NCI-H2171 treated with DMSO at 0.1 percent for 48 hours (cell line): ENCODE measurements around the gene ERGIC1.
"Not testable (repeated sequence)": the region's sequence is repeated elsewhere in the genome, so short reads cannot be mapped to it uniquely, and the experiment has no call there.

Experiments
- DNase-seq: peaks from one replicate; lab custom pipeline; 2025; lab: John Stamatoyannopoulos, UW

ERGIC1 gene

DNA sequence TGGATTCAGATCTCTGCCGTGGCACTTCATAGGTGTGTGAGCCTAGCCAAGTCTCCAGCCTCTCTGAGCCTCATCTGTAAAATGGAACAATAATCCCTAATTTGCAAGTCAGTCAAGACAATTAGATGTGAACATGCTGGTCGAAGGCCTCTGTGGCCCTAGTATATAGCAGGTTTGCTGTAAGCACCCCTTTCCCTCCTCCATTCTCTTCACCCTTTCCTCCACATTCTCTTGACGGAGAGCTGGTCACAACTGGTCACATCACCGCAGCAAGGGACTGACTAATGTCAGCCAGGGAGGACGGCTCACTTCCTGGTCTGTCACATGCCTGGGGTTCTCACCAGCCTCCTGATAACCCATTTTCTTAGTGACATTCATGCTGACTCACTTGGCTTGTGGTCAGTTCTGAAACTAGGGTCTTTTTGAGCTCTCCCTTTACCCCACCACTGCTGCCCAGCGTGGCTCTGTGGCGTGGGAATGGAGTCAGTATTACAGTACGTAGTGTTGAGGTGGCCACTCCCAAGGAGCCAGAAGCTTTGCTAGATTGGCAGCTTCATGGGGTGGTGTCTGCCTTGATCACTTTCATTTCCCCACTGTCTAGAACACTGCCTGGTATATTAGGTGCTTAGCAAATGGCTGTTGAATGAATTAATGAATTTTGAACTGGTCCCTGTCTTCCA, 47.8 kb downstream of the ERGIC1 start:
- DNase-seq: no peak

DNA sequence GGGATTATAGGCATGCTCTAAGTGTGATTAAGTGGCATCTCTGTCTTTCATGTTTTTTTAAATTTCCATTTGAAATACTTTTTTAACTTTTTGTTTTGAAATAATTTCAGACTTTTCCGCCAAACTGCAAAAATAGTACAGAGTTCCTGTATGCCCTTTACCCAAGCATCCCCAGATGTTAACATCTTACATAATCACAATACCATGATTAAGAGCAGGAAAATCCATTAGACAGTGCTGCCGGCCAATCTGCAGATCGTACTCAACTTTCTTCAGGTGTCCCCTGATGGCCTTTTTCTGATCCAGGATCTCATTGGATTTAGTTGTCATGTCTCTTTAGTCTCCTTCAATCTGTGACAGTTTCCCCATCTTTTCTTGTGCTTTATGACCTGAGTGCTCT, 49.0 kb downstream of the ERGIC1 start:
- no peak for DNase-seq

DNA sequence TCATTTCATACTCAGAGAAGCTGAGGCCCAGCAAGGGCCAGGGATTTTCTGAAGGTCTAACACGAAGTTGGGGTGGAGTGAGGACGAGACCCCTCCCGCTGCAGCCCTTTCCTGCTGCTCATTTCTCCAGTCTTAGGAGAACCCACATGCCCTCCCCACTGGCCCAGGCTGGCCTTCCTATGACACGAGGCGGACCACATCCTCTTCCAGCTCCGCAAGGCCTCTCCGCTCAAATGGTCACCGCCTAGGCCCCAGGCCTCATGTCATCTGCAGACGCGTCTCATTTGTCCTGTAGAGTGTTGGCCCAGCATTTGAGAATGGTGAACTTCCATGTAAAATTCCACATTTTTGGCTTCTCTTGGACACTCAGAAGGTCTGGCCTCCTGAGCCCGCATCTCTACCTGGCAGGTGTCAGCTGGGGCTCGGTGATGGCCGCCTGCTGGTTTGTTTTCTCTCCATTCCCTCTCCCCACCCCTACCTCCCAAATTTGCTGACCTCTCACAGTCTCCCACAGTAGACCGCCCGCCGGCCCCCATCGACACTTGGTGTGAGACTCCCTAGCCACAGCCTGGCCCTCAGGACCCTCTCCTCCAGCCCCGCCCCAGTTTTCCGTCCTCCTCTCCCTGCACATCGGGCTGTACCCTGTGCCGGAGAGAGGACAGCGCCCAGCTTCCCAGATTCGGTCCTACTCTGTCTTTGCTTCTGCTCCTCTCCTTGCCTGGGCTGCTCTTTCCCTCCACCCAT, 51.7 kb downstream of the ERGIC1 start:
- no peak for DNase-seq

DNA sequence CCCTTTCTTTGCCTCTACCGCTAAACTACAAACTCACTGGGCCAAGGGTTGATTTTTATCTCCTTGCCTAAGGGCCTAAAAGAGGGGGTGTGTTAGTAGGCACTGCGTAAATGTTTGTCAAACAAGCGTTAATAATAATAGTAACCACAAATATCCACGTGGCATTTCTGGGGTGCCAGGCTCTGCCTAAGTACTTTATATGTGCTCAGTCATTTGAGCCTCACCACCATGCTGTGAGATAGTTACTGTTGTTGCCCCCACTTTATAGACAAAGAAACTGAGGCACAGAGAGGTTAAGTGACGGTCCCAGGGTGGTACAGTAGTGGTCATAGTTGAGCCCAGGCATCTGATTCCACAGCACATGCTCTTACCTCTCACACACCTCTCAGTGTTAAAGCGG, 52.4 kb downstream of the ERGIC1 start:
- DNase-seq: no peak

DNA sequence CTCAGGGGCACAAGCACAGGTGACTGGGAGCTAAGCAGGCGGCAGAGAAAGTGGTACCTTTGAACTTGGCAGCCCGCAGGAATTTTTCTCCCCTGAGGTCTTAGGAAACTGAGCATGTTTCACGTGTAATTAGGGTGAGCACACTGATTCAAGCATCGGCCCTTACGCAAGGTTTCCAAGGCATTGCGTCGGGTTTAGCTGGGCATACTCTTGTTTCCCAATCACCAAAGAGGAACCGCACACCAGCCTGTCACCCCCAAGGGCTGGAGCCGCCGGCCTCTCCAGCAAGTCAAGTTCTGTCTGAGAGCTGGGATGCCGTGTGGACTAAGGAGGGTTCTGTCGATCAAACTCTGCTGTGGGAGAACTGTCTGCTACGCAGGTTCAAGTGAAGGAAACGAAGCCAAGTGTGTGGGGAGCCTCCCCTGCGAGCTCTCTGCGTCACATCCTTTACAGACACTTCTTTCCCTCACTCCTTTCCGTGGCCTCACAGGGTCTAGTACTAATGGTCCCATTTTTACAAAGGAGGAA, 53.0 kb downstream of the ERGIC1 start:
- DNase-seq: no peak

DNA sequence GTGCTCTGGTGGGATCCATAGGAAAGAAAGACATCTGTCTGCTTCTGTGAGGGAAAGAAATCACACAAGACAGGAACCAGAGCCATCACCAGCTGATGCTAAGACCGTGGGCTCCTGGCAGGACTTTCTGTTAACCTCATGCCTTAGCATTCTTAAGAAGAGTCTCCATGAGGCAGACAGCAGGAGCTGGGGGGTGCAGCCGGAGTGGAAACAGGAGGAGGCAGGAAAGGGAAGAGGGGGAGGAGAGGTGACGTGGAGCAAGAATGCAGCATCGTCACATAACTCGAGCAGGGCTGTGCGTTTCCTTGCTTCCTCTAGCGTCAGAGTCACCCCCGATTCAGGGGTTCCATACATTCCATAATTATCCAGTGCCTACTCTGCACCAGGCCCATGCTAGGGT, 53.6 kb downstream of the ERGIC1 start:
- no peak for DNase-seq

DNA sequence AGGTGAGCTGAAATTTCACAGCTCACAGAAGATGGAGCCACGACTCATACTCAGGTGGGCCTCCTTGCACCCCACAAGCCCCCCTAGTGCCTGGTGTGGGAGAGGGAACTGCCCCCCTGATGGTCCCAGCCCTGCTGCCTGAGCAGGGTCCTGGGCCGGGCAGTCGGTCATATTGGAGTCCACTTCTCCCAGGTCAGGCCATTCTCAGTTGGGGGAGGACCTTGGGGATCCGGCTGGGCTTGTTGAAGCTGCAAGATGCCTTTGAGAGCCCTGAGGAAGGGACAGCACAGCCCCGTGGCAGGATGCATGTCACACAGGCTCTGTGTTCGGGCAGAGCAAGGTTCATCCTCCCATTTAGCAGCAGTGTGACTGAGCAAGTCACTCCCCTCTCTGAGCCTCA, 56.6 kb downstream of the ERGIC1 start:
- no peak for DNase-seq

DNA sequence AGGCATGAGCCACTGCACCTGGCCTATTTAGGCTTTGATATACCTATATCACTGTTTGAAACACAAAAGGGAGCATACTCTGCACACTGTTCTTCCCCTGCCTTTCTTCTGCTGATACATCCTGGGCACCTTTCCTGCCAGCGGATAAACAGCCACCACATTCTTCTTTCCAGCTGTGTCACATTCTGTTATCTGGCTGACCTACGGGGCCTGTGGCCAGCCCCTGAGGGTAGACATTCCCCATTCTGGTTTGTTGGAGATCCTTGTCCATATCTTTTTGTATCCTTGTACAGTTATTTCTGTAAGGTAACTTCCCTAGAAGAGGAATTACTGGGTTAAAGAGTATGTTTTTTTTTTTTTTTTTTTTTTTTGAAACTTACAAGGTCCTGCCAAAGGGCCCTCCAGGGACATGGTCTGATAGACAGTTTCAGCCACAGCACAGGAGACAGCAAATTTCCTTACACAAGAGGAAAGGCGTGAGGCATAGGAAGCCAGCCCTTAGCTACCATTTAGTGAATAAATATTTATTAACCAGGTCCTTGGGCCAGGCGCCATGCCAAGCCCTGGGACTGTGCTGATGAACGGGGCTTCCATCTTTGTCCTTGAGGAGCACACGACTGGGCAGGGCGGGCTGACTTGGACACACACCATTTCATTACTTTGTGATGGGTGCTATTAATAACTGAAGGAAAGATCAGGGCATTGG, 57.8 kb downstream of the ERGIC1 start:
- no peak for DNase-seq

DNA sequence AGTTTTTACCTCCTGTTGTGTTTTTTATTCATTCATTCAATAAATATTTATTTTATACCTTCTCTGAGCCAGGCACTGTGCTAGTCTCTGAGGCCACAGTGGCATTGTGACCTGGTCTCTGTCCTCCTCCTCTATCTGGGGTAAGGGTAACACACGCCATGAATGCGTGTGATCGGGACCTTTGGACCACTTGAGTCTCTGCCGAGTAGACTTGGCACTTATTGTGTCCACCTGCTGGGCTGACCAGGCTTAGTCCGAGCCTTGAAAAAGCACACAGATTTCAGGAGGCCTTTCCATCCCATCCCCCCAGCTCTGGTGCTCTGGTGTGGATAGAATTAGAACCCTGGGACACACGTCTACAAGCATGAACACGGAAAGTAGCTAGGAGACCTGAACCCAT, 58.7 kb downstream of the ERGIC1 start:
- DNase-seq: no peak

DNA sequence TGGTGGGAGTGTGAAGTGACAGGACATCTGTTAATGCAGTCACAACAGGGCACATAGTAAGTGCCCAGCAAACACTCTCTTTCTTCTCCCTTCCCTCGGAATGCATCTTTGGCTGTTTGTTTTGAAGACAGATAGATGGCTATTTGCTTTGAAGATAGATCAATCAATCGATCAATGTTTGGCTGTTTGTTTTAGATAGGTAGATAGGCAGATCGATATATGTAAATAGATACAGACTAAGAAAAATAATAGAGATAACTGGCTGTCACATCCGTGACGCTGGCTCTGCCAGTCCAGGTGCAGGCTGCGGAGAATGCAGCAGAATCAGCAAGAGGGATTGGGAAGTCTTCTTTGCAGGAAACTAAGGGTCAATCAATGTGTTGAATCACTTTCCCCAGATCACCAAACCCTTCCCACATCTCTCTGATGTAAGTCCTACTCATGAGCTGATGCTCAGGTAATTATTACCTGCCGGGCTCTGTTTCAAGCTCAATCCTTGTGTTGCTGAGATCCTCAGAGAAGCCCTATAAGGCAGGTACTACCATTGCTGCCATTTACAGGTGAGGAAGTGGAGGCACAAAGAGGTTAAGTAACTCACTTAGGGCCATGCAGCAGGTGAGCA, 60.8 kb downstream of the ERGIC1 start:
- DNase-seq: no peak

DNA sequence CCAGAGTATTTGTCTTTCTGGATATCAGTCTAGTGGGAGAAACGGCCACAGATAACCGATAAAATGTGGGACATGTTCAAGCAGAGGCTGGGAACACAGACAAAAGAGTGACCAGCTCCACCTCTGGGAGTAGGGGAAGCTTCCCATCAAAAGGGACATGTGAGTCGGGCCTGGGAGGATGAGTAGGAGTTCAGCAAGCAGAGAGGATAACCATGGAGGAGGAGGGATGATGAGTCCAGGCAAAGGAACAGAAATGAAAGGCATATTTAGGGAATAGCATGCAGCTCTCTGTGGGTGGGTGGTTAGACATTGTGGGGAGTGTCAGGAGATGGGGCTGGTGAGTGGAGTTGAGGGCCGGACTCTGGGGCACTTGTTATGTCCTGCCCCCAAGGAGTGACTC, 61.5 kb downstream of the ERGIC1 start:
- DNase-seq: no peak

DNA sequence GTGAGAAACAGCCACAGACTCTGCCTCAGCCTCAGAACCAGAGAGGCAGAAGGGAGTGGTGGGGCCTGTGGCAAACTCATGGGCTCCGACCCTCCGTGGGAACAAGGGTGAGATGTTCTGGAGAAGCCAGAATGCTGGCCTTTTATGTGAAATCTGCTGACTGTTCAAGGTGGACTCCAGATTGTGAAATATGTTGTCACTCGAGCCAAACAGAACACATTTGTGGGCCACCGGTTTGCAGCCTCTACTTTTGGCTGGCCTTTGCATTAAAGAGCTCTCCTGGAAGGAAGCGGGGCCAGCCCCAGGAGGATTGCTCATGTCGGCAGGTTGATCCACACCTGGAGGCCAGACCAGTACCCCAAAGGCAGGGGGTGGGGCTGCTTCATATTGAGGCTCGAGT, 62.4 kb downstream of the ERGIC1 start:
- no peak for DNase-seq

DNA sequence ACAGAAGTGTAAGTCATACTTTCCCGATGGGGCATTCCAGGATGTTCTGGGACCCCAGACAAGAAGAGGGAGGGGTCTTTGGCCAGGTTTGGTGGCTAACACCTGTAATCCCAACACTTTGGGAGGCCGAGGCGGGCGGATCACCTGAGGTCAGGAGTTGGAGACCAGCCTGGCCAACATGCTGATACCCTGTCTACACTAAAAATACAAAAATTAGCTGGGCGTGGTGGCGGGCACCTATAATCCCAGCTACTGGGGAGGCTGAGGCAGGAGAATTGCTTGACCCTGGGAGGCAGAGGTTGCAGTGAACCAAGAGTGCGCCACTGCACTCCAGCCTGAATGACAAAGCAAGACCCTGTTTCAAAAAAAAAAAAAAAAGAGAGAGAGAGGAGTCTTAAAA, 63.0 kb downstream of the ERGIC1 start:
- not testable (repeated sequence) for DNase-seq

DNA sequence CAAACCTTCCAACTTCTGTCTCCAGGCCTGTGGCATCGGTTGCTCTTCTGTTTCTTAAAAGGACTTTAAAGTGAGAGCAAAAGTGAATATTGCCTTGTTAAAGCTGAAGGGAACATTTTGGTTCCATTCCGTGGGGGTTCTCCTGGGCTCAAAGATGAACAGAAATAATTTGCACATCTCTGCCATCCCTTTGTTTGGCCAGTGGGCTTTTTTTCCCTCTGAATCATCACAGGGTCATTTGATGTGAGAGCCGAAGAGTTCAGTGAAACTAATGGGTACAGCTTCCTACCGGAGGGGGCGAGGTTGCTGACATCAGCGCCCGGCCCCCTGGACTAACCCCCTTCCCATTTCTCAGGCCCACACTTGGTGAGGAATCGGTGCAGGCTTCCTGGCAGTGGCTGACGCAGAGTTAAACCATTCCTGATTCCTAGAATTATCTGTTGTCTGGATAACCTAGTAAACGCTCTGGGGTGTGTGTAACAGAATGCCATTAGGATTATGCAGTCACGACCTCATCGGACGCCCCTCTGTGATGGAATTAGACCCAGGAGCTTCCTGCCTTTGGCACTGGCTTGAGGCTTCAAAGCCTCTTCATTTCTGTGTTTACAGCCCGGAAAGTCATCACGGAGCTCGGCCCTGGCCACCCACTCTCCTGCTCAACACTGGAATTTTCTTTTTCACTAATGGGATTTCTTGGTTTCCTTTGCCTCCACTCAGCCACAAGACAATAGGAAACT, 63.6 kb downstream of the ERGIC1 start:
- DNase-seq: no peak

DNA sequence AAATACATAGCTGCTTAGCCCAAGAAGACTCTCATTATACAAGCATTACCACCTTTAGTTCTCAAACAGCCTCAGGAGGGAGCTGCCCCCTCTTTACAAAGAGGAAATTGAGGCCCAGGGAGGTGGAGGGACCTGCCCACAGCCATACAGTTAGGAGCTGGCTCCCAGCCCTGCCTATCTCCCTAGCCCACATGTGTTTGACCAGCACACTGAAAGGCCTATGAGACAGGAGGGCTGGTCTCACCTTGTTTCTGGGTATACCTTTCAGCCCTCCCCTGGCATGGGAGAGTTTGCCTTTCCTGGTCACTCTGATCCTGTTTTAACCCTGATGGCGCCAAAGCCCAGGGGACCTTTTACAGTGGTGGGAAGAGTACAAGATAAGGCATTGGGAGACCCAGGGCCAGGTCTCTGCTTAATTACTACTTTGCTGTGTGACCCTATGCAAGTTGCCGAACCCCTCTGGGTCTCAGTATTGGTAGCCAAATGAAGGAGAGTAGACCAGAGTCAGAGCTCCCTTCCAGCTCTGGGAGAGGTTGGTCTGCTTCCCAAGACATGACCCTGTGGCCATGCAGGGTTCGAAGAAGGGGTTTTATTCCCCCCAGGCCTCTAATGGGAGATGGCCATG, 64.3 kb downstream of the ERGIC1 start:
- DNase-seq: no peak

DNA sequence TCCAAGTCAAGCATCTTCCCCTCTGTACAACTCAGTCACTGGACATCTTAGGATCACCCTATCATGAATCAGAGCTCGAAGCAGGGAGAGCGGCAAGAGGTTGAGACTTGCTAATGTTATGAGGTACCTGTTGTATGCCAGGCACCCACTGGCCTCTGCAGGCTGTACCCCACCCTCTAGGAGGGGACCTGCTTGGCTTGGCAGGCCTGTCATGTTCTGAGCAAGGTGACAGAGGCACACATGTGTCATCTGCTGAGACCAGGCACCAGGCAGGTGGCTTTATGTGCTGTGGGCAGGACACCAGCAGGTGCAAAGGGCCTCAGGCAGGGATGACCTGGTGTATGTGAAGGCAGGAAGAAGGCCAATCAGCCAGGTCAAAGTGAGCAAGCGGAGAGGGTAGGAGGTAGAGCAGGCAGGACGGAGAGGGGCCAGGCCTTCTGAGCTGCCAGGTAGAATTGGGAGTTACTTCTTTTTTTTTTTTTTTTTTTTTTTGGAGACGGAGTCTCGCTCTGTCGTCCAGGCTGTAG, 64.9 kb downstream of the ERGIC1 start:
- no peak for DNase-seq

DNA sequence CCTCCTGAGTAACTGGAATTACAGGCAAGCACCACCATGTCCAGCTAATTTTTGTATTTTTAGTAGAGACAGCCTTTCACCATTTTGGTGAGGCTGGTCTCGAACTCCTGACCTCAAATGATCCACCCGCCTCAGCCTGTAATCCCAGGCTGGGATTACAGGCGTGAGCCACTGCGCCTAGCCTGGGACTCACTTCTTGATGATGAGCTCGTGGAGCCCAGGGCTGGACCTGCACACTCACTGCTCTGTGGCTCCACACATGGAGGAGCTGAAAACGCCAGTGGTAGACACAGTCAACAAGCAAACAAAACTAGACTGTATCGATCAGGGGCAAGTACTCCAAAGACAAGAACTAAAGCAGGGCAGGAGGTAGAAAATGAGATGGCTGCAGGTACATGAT, 65.4 kb downstream of the ERGIC1 start:
- DNase-seq: no peak

DNA sequence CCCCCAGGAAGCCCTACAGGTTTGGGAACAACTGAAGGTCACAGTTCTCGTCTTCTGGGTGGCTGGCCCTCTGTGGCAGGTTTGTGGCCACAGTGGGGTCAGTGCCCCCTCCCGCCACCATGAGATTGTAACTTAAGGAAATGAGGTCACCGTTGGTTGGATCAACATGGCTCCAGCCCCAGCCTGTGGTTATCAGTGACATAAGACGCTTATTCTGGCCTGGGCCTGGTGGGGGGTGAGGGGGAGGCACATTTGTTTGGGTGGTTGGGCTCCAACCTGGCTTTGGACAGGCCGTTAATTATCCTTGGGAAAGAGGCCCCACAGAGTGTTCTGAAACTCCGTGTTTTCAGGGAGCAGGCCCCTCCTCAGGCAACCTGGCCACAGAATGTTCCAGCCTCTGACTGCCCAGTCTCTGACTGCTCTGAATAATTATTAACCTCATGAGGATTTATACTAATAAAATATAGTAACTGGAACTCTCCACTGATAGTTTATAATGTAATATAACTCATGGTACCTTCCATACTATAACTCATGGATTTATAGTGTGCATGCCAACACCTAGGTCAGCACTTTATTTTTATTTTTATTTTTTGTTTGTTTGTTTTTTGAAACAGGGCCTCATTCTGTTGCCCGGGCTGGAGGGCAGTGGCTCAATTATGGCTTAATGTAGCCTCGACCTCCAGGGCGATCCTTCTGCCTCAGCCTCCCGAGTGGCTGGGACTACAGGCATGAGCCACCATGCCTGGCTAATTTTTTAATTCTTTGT, 67.1 kb downstream of the ERGIC1 start:
- no peak for DNase-seq

DNA sequence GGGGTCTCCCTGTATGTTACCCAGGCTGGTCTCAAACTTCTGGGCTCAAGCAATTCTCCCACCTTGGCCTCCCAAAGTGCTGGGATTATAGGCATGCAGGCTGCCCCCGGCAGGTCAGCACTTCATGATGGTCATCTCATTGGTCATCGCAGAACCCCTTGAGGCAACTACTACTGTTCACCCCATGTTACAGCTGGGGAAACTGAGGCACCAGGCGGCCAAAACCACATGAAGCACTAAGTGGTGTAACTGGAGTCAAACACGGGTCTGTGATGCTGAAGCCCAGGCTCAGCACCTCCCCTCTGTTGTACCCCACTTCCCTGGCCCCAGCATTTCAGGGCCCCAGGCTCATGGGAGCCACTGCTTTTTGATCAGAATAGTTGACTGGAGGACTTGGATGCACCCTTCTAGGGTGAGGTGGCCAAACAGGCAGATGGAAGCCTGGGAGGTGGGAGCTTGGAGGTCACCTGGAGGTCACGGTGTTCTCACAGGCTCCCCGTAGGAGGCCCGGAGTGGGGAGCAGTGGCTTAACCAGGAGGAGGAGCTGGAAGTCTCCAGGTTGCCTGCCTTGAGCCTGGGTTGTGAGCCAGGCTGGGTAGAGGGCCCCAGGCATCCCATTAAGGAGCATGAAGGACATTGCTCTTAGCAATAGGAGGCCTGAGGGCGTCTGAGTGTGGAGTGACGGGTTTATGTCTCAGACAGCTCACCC, 67.9 kb downstream of the ERGIC1 start:
- DNase-seq: no peak
